Measurements from ENCODE around the gene HGF.

The HGF gene

GRCh38 chr7:81776948-81777630 is 7.2 kb upstream of the HGF start:
- in situ Hi-C loops (cut with HindIII; ENCODE audit: low sequenced_read_pairs) = no loop called here

GRCh38 chr7:81776161-81776560 is 6.3 kb upstream of the HGF start:
- in situ Hi-C loops (cut with HindIII; ENCODE audit: low sequenced_read_pairs) = no loop called here

- in situ Hi-C loops (cut with HindIII; ENCODE audit: low sequenced_read_pairs) = no loop called here
These were observed 5.7 kb upstream of the HGF start for GRCh38 chr7:81775560-81775959.

GRCh38 chr7:81774551-81774950 is 4.7 kb upstream of the HGF start:
- in situ Hi-C loops (cut with HindIII; ENCODE audit: low sequenced_read_pairs) = no loop called here

GRCh38 chr7:81770728-81771223 is 929 bp upstream of the HGF start:
- in situ Hi-C loops (cut with HindIII; ENCODE audit: low sequenced_read_pairs) = no loop called here

GRCh38 chr7:81768951-81769778 is 682 bp downstream of the HGF start:
- in situ Hi-C loops (cut with HindIII; ENCODE audit: low sequenced_read_pairs) = no loop called here

GRCh38 chr7:81767926-81768325 is 1.9 kb downstream of the HGF start:
- in situ Hi-C loops (cut with HindIII; ENCODE audit: low sequenced_read_pairs) = no loop called here

GRCh38 chr7:81761821-81762220 is 8.0 kb downstream of the HGF start:
- in situ Hi-C loops (cut with HindIII; ENCODE audit: low sequenced_read_pairs) = no loop called here

- in situ Hi-C loops (cut with HindIII; ENCODE audit: low sequenced_read_pairs) = no loop called here
These were observed 8.8 kb downstream of the HGF start for GRCh38 chr7:81761031-81761430.

- in situ Hi-C loops (cut with HindIII; ENCODE audit: low sequenced_read_pairs) = no loop called here
These were observed 14.7 kb downstream of the HGF start for GRCh38 chr7:81754918-81755696.

- in situ Hi-C loops (cut with HindIII; ENCODE audit: low sequenced_read_pairs) = no loop called here
These were observed 16.5 kb downstream of the HGF start for GRCh38 chr7:81753392-81753791.

- in situ Hi-C loops (cut with HindIII; ENCODE audit: low sequenced_read_pairs) = no loop called here
These were observed 17.5 kb downstream of the HGF start for GRCh38 chr7:81752318-81752714.

- in situ Hi-C loops (cut with HindIII; ENCODE audit: low sequenced_read_pairs) = no loop called here
These were observed 18.1 kb downstream of the HGF start for GRCh38 chr7:81751619-81752317.

- in situ Hi-C loops (cut with HindIII; ENCODE audit: low sequenced_read_pairs) = no loop called here
These were observed 24.2 kb downstream of the HGF start for GRCh38 chr7:81745637-81746036.

GRCh38 chr7:81744389-81744788 is 25.5 kb downstream of the HGF start:
- in situ Hi-C loops (cut with HindIII; ENCODE audit: low sequenced_read_pairs) = no loop called here

GRCh38 chr7:81743665-81744064 is 26.2 kb downstream of the HGF start:
- in situ Hi-C loops (cut with HindIII; ENCODE audit: low sequenced_read_pairs) = no loop called here

GRCh38 chr7:81743201-81743600 is 26.6 kb downstream of the HGF start:
- in situ Hi-C loops (cut with HindIII; ENCODE audit: low sequenced_read_pairs) = no loop called here

- in situ Hi-C loops (cut with HindIII; ENCODE audit: low sequenced_read_pairs) = no loop called here
These were observed 29.4 kb downstream of the HGF start for GRCh38 chr7:81740403-81740802.

GRCh38 chr7:81736091-81736490 is 33.8 kb downstream of the HGF start:
- in situ Hi-C loops (cut with HindIII; ENCODE audit: low sequenced_read_pairs) = no loop called here

GRCh38 chr7:81725812-81726127 is 44.1 kb downstream of the HGF start:
- in situ Hi-C loops (cut with HindIII; ENCODE audit: low sequenced_read_pairs) = no loop called here

Measured in DLD1 (cell line).